CD4-positive, alpha-beta T cell treated with Interleukin-21 for 1 hour (primary cell): ENCODE results near the gene SCN3A.

ENCODE experiments used
- DNase-seq: peaks from one replicate; pipeline ENCODE4 v3.0.0-alpha.2; 2020

Gene SCN3A

DNA sequence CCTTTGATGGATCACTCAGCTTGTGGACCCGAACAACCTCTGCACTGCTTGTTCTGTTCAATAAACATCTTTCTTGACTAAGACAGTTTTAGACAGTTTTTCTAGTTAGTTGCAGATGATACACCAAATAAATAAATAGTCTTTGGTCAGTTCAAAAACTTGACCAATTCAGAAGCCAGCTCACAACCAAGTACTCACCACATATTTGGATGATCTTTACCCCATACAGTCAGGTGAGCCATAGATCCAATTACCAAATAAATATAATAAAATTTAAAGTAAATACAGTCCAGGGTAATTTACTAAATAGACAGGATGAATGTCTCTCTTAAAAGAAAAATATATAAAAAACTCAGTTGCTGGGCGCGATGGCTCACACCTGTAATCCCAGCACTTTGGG, 18.2 kb downstream of the SCN3A start:
- DNase-seq, result no peak

DNA sequence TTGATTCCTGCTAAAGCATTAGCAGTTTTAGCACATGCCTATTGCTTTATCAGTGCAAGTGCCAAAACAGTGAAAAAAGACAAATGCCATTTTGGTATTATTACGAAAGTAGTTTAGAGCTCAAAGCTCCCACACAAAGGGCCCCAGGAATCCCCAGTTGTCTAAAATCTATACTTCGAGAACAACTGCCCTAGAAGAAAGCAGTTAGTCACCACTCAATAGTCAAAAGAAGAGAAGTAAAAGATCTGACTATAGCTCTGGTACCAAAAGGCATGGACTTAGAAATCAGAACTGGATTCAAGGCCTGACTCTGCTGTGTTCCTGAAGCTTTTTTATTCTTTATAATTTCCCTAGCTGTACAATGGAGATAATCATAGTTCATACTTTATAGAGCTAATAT, 21.8 kb downstream of the SCN3A start:
- DNase-seq, result no peak

DNA sequence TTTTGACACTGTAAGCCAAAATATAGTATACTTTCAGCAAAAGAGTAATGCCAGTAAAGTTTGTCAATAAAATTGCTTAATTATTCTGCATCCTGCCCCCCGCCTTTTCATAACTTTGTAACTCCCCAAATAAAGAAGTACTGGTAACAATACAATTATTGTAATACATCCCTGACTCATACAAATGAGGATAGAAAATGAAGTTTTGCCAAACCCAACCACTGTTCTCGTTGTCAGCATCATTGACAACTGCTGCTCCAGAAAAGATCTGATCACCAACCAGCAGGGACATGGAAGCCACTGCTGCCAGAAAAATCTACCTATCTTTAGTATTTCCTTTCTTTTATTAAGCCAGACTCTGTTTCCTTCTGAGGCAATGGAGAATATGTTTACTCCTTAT, 27.1 kb downstream of the SCN3A start:
- no peak for DNase-seq

DNA sequence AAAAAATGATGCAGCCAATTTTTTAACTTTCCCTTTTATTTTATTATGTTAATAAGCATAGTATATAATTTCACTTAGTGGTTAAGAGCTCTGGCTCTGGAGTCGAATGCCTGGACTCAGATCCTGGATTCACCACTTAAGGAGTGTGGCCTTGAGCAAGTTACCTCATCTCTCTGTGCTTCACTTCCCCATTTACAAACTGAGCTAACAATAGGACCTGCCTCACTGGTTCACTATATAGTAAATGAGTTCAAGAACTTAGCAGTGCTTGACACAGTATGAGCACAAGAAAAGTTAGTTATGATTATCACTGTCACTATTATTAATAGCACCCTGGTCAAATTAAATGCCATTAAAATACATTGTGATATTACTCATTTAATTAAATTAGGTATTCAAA, 30.6 kb downstream of the SCN3A start:
- DNase-seq, result no peak

DNA sequence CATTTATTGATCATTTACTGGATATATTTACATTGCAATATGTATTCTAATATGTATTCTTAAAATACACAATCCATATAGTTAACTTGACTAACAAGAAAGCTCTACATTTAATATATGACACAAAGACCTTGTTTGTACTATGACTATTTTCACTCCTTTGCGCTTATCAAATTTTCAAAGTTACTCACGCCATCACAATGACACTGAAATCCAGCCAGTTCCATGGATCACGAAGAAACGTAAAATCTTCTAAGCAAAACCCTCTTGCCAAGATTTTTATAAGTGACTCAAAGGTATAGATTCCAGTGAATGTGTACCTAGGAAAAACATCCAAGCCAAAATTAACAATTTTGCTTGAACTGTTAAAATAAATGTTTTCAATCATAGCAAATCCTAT, 39.6 kb downstream of the SCN3A start:
- no peak for DNase-seq

DNA sequence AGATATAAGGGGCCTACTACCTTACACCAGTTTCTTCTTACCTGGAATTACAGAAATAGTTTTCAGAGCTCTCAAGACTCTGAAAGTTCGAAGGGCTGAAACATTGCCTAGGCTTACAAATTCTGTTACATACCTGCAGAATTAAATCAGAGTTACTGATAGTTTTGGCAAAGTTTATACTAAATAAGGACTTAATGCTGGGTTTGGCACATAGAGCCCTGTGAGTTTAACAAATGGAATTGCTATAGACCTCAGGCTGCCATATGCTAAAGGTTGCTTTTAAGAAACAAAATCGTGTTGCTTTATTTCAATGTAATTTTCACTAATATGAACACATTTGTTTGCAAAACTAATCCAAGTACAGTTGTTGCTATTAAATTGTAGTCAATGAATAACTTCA, 40.1 kb downstream of the SCN3A start:
- no peak for DNase-seq

DNA sequence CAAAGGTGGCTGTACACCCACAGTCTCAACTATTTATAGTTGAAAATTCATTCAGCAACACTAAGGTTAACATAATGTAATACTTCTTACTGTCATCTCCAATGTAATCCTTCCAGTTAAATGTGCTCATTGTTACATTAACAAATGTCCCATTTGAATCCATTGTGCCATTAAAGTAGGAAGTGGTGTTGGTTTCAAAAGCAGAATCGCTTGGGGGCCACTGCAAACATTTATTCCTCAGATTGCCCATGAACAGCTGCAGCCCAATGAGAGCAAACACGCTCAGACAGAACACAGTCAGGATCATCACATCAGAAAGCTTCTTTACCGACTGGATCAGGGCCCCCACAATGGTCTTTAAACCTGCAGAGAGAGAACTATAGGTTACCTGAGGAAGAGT, 41.4 kb downstream of the SCN3A start:
- DNase-seq, result no peak

DNA sequence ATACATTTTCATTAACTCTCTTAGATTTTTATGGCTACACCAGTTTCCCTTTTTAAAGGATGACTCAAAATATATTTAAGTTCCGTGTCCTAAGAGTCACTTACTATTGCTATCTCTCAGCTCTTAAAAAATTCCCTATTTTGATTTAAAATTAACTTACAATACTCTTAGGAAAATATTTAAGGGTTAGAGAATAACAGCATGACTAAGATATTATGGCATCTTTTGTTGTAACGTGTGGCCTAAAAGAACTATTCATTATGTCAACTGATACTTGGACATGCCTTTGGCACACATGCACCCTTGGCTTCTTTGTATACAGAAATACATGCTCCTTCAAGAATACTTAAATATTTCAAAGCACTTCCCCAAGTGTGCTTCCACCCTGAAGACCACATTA, 42.3 kb downstream of the SCN3A start:
- no peak for DNase-seq

DNA sequence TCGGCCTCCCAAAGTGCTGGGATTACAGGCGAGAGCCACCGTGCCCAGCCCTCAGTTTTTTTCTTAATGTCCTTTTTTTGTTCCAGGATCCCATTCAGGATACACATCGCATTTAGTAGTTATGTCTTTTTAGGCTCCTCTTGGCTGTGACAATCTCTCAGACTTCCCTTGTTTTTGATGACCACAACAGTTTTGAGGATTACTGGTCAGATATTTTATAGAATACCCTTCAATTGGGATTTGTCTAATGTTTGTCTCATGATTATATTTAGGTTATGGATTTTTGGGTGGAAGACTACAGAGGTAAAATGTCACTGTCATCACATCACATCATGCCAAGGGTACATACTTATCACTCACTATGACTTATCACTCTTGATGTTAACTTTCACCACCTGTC, 46.7 kb downstream of the SCN3A start:
- no peak for DNase-seq

DNA sequence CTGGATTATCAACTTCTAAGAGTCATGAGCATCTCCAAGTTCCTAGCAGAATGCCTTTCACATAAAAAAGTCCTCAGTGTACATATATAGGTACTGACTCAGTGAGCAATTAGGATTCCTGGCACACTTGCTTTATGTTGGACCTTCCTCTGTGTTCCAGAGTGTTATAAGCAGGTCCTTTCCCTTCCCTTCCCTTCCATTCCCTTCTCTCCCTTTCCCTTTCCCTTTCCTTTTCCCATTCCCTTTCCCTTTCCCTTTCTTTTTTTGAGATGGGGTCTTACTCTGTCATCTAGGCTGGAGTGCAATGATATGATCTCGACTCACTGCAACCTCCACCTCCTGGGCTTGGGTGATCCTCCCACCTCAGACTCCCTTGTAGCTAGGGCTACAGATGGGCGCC, 48.7 kb downstream of the SCN3A start:
- no peak for DNase-seq

DNA sequence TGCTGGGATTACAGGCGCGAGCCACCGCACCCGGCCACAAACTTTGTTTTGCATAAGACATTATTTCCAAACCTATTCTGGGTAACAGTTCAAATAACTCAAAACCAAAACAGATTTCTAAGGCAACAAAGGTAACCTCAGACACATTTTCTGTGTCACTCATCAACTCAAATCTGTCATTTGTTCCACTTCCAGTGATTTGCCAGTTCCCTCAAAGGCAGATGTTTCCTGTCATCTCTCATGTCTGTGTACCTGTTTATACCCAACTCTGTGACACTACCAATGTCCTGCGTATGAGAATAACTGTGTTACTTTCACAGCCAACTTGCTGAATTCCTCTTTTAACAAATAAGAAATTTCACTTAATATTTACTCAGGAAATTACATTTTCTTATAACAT, 54.4 kb downstream of the SCN3A start:
- no peak for DNase-seq

DNA sequence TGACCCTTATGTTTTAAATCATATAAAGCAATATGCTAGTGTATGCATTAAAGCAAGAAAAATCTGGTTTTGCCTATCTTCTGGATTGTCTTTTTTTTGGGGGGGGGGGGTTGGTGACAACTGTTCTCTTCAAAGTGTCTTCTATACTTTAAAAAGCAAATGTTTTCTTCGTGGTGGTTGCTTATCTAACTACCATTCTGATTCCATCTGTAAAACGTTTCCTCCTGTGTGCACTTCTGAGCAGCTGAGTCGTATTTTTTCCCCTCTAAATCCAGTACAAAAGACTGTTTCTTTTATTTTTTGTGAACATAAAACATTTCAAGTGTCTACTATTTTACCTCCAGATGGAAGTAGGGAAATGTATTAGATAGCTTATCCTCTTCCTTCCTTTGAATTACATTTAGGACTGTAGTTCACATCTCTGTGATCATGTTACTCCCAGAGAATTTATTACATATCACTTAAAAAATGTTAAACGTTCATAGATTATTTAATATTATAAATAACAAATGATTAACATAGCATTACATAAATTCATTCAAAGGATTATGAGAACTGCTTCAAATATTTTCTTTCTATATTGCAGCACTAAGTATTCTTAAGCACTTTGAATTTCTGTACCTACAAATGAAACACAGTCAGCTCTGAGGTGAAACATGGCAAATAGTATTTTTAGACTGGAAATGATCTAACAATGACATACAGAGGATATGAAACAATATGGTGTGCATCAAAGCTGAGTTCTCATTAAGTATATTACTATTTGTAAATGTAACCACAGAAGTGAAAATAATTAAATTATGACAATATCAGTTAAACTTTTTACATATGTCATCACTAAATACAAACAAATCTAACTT, 56.4 kb downstream of the SCN3A start:
- no peak for DNase-seq

DNA sequence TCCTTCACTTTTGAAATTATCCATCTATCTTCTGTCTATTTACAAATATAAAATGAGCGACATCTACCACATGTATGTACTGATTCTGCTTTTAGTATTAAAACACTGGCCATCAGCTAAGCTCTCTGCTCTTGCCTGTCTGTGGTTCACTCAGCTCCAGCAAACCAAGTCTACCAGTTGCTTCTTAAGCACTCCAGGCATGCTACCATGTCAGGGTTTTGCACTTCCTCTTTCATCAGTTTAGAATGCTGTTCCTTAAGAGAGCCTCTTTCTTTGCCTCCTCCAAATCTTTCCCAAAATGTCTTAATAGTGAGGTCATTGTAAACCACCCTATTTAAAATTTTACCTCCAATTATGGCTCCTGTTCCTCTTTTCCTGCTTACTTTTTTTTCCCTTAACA, 59.5 kb downstream of the SCN3A start:
- DNase-seq, result no peak

DNA sequence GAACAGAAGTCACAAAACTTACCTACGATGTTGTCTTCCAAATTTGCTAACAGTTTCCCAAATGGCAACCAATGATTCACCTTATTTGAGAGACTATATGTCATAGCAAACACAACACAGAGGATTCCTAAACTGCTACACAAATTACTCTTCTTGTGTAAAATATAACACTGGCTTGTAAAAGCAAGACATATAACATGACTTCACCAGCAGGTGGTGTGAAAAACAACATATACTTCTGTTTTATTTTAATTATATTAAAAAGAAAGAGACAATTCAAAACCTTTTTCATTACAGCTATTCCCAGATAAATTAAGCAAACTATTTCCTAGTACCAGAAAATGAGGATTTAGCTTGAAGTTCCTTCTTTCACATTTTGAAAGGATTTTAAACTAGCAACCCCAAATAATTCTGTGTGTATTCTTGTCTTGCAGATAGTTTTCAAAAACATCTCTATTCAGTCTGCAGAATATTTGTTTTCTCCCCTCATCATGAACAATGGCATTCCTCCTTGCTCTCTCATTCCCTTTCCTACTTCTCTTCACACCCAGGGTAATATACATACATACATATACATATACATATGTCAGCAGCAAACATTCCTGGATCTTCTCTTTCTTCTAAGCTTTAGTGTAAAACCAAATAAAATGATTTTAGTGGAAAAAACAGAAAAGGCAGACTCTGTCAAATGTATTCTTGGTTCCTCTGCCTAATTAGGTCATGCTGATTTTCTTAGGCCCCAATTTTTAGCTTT, 62.1 kb downstream of the SCN3A start:
- no peak for DNase-seq

DNA sequence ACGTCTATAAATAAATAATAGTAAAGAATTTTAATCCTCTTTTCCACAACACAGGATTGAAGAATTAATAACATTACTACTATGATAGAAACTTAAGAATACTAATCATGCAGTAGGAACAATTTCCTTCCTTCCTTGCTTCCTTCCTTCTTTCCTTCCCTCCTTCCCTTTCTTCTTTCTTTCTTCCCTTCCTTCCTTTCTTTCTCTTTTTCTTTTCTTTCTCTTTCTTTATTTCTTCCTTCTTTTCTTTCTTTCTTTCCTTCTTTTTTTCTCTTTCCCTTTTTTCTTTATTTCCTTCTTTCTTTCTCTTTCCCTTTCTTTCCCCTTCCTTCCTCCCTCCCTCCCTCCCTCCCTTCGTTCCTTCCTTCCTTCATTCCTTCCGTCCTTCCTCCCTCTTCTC, 77.6 kb downstream of the SCN3A start:
- DNase-seq, result no peak

DNA sequence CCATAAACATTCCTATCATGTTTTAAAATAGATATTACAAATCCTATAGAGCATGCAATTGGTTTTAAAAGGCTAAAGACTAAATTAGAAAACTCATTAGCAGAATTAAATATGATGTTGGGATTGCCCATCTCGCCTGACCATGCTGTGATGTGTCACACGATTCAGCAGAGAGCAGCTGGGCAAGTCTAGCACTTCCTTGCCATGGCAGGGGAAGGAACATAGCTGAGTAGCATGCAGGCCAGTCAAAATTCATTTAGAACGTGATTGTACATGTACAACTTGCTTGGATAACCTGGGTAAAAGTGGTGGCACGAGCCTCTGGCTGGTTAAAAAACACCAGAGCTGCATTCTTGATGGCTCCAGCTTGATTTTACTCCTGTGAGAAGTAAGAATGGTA, 81.3 kb downstream of the SCN3A start:
- DNase-seq, result no peak

DNA sequence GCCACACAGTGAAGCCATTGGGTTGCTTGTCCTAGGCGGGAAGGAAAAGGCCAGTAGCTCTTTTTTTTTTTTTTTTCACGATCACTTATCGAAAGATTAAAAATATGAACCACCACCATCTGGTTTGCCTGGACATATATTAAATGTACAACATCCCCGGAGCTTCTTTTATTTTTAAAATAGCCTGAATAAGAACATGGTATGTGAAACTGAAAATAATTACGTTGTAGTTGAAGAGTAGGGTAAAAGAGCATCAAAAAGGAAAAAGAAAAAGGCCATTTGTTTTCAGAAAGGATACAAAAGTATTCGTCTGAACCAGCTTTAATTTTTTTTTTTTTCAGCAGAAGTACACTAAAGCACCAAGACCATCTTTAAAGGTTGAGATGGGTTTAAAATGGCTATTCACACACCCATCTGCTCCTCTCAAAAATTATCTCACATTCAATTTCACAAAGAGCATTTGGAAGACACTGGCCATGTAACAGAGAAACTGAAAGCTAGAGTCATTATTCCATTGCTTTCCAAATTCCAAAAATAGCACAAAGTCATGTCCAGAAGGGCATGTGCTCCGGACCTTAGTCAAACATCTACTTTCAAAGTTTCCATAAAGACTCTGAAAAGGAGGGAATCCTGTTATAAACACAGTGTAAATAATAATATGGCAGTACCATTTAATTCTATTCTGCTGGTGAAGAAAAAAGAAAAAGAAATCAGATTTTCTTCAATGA, 82.9 kb downstream of the SCN3A start:
- DNase-seq, result no peak

DNA sequence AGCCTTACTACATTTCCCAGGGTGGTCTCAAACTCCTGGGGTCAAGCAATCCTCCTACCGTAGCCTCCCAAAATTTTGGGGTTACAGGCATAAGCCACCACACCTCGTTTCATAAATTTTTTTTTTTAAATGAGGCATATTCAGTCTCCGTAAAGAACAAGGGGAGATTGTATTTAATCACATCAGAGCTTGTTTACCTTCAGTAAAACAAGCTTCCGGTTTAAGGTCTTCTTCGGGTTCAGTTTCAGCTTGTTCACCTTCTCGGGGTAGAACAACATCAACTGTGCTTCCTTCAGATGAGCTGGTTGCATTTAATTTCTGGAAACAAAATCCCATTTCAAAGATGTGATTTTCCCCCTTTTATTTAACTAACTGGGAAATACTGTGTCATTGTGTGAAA, 88.6 kb downstream of the SCN3A start:
- DNase-seq, result no peak

DNA sequence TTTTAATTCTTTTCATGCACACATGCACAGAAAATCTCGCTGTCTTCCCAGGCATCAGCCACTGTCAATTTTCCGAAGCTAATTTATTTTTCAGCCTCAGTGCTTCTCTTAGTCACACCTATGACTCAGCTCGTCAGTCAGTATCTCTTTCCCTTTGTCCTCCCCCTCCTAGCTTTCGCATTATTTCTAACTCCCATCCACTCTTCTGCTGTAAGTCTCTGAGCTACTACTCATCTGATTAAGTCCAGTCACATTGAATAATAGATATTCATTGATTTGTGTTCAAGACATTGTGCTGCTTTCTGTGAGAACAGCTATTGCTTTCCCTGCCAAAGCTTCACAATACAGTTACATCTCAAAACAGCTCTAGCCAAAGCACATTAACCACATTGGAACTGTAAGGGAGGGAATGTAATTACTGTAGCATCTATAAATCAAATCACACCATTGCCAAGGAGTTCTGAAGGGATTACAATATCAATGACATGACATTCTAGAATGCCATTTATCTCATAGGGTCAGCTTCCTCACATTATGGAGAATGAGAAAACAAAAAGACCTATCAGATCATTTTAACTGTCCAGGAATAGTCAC, 89.4 kb downstream of the SCN3A start:
- no peak for DNase-seq

DNA sequence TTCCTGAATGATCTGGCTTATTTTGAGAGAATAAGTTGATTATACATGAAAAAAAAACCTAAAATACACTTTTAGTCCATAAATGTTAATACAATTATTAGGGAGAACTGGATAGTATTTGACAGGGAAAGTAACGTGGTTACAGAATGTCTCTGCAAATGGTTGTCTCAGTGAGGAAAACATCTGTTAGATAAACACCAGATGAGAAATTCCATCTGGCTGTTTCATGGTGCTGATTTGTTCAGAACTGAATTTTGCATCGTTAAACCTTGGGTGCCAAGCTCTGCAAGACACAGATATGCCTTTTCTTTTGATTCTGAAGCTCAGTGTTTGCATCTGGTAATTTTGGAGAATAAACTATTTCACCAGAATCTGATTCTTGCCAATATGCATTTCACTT, 90.4 kb downstream of the SCN3A start:
- DNase-seq, result no peak

DNA sequence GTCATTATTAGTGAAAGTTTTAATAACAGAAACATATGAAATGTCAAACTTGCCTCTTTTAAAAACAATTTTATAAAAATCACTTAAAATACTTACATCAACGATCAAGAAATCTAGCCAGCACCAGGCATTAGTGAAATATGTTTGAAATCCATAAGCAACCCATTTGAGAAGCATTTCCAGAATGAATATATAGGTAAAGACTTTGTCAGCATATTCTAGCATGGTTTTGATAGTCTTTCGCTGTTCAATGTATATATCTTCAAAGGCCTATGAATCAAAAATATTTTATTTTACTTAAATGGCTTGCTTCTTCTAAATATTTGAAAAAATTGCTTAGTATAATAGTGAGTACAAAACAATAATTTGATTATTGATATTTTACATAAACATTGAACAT, 91.1 kb downstream of the SCN3A start:
- no peak for DNase-seq

DNA sequence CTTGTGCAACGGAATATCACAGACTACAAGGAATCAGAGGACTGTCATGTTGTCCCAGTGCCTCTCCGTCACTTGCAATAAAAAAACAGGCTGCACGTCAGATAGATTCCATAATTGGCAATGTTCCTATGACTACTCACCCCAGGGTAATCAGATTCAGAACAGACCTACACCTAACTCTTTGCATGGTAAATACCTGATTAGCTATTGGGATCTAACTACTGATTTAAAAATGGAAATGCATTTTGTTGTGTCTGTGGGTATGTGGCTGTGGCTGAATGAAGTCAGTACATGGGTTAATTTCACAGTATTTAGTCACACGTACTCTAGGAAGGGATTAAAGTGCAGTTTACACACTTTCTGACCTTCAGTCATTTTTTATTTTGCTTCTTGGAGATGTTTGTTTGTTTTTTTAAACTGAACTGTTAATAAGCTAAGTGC, 91.7 kb downstream of the SCN3A start:
- DNase-seq, result no peak

DNA sequence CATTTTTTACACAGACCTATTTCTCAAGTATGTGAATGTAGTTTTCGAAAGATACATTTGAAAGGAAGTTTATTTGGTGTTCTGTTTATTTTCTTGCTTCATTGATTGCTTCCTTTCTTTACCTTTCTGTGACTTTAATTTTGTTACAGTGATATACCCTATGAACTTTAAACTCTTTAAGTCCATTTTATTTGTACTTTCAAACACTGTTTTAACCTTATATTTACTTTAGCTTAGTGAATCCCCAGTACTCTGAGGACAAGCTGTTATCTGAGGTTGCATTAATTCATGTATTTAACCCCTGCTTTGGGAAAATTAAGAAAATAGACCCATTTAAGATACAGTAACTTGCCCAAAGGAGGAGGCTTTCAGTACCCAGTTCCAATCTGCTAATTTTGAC, 93.5 kb downstream of the SCN3A start:
- no peak for DNase-seq
